Measurements from ENCODE around the gene JCHAIN. TPM values are rescaled to one million over a fixed set of nuclear protein-coding genes. Genes with fewer than 3 reads are reported as not detected.

The JCHAIN gene
- total RNA-seq, 1 donor from 2014 or later = not detected

- Histone ChIP-seq H3K27me3 (no peaks in the 10 kb centered on the region), H3K4me1 (peaks cover 19% of the 10 kb centered on the region), H3K9me3 (ENCODE audit: low read depth) (no peaks in the 10 kb centered on the region), H4K20me1 (ENCODE audit: low read depth) (peaks cover 18% of the 10 kb centered on the region), H3K27ac (no peak overlapping the region), H3F3A (ENCODE audit: low read depth) (peaks cover 16% of the 10 kb centered on the region), H2AFZ (replicated peaks) (no peak overlapping the region), H3K4me2 (no peak overlapping the region), H3K79me2 (ENCODE audit: low read depth) (peaks cover 93% of the 10 kb centered on the region), H3K9ac (no peak overlapping the region), H3K4me3 (no peak overlapping the region), H3K36me3 (no peaks in the 10 kb centered on the region)
- H3K4me3 Mint-ChIP-seq = no peak overlapping the region
- peaks cover 33% of the 10 kb centered on the region for H3K4me1 Mint-ChIP-seq
- H3K27ac Mint-ChIP-seq = no peak overlapping the region
- peaks cover 5% of the 10 kb centered on the region for H3K9me3 Mint-ChIP-seq
- peaks cover 9% of the 10 kb centered on the region for H3K36me3 Mint-ChIP-seq
- peaks cover 2% of the 10 kb centered on the region for H3K27me3 Mint-ChIP-seq (ENCODE audit: insufficient read depth, low read depth)
- no peak for DNase-seq (ENCODE audit: low spot score)
- TF ChIP-seq EZH2phosphoT487 (IDR thresholded peaks at IDR 0.05) = no peak
- no peak for TF ChIP-seq EZH2 (IDR thresholded peaks at IDR 0.05)
- TF ChIP-seq CTCF (IDR thresholded peaks at IDR 0.05) = no peak
Measured at GRCh38 chr4:70713453-70714078, 47.3 kb upstream of the JCHAIN start.

- no peak overlapping the region for H3K27ac Mint-ChIP-seq
- no peak overlapping the region for H3K4me3 Mint-ChIP-seq
- H3K79me2 ChIP-seq (ENCODE audit: low read depth) = peaks cover 93% of the 10 kb centered on the region
- H3K27me3 ChIP-seq = no peaks in the 10 kb centered on the region
- H3K9me3 Mint-ChIP-seq = peaks cover 5% of the 10 kb centered on the region
- H3K36me3 ChIP-seq = no peaks in the 10 kb centered on the region
- H3F3A ChIP-seq (ENCODE audit: low read depth) = peaks cover 16% of the 10 kb centered on the region
- H3K9me3 ChIP-seq (ENCODE audit: low read depth) = no peaks in the 10 kb centered on the region
- H3K27ac ChIP-seq = no peak overlapping the region
- H3K27me3 Mint-ChIP-seq (ENCODE audit: insufficient read depth, low read depth) = peaks cover 2% of the 10 kb centered on the region
- no peak for DNase-seq (ENCODE audit: low spot score)
- peaks cover 33% of the 10 kb centered on the region for H3K4me1 Mint-ChIP-seq
- H4K20me1 ChIP-seq (ENCODE audit: low read depth) = peaks cover 18% of the 10 kb centered on the region
- TF ChIP-seq EZH2 (IDR thresholded peaks at IDR 0.05) (no peak), CTCF (IDR thresholded peaks at IDR 0.05) (no peak), EZH2phosphoT487 (IDR thresholded peaks at IDR 0.05) (no peak)
- peaks cover 9% of the 10 kb centered on the region for H3K36me3 Mint-ChIP-seq
- H3K4me3 ChIP-seq = no peak overlapping the region
- H3K9ac ChIP-seq = no peak overlapping the region
- no peak overlapping the region for H3K4me2 ChIP-seq
- no peak overlapping the region for H2AFZ ChIP-seq (replicated peaks)
- peaks cover 19% of the 10 kb centered on the region for H3K4me1 ChIP-seq
Measured at GRCh38 chr4:70712604-70713452, 46.5 kb upstream of the JCHAIN start.

GRCh38 chr4:70712150-70712549 lies 45.8 kb upstream of the JCHAIN start:
- peaks cover 16% of the 10 kb centered on the region for H3F3A ChIP-seq (ENCODE audit: low read depth)
- DNase-seq (ENCODE audit: low spot score) = no peak
- no peaks in the 10 kb centered on the region for H3K36me3 ChIP-seq
- Mint-ChIP-seq H3K4me1 (peaks cover 39% of the 10 kb centered on the region), H3K36me3 (peaks cover 9% of the 10 kb centered on the region), H3K4me3 (no peak overlapping the region), H3K9me3 (peaks cover 5% of the 10 kb centered on the region), H3K27ac (peak overlapping the region; percentile 31), H3K27me3 (ENCODE audit: insufficient read depth, low read depth) (peaks cover 2% of the 10 kb centered on the region)
- H3K9ac ChIP-seq = no peak overlapping the region
- H2AFZ ChIP-seq (replicated peaks) = no peak overlapping the region
- no peak overlapping the region for H3K4me2 ChIP-seq
- H3K4me1 ChIP-seq = peaks cover 20% of the 10 kb centered on the region
- peaks cover 18% of the 10 kb centered on the region for H4K20me1 ChIP-seq (ENCODE audit: low read depth)
- H3K4me3 ChIP-seq = no peak overlapping the region
- H3K9me3 ChIP-seq (ENCODE audit: low read depth) = no peaks in the 10 kb centered on the region
- H3K27ac ChIP-seq = no peak overlapping the region
- TF ChIP-seq CTCF (IDR thresholded peaks at IDR 0.05) (no peak), EZH2 (IDR thresholded peaks at IDR 0.05) (no peak), EZH2phosphoT487 (IDR thresholded peaks at IDR 0.05) (no peak)
- no peaks in the 10 kb centered on the region for H3K27me3 ChIP-seq
- H3K79me2 ChIP-seq (ENCODE audit: low read depth) = peaks cover 95% of the 10 kb centered on the region

Measured in neural progenitor cell (in vitro differentiated cells).